Osteoblast (primary cell): ENCODE results near the gene PAPOLG. TPM values are rescaled to one million over a fixed set of nuclear protein-coding genes. Genes with fewer than 3 reads are reported as not detected.

Experiments used
- DNase-seq: peaks from one replicate; pipeline ENCODE4 v3.0.0; 2011; ENCODE audit warnings: low spot score, mixed read lengths; ENCODE audit not compliant: insufficient read length; ENCODE audit errors: missing footprints
- H2AFZ ChIP-seq: 2 replicates; pipeline ENCODE4 v1.6.0; 2011; ENCODE audit warnings: mild to moderate bottlenecking, low read length
- H3K27ac ChIP-seq: 2 replicates; pipeline ENCODE4 v1.5.1; 2011; ENCODE audit warnings: mild to moderate bottlenecking, low read depth, low read length, moderate library complexity
- H3K27me3 ChIP-seq: 2 replicates; pipeline ENCODE4 v1.6.0; 2012; ENCODE audit warnings: mild to moderate bottlenecking, control low read depth, inconsistent platforms, low read length, moderate library complexity; ENCODE audit not compliant: insufficient read depth
- H3K36me3 ChIP-seq: 2 replicates; pipeline ENCODE4 v1.5.1; 2011; ENCODE audit warnings: mild to moderate bottlenecking, low read length, control low read depth, moderate library complexity; ENCODE audit not compliant: insufficient read depth
- H3K4me1 ChIP-seq: 2 replicates; pipeline ENCODE4 v1.5.1; 2011; ENCODE audit warnings: mild to moderate bottlenecking, low read length, control low read depth, moderate library complexity; ENCODE audit not compliant: insufficient read depth
- H3K4me2 ChIP-seq: 2 replicates; pipeline ENCODE4 v1.6.0; 2011; ENCODE audit warnings: mild to moderate bottlenecking, low read length; ENCODE audit not compliant: insufficient read depth
- H3K4me3 ChIP-seq: fragments of 200-600 bp; sonication (generic); 3 replicates; pipeline ENCODE4 v1.5.1; 2012; ENCODE audit warnings: mild to moderate bottlenecking, low read length, inconsistent platforms; ENCODE audit not compliant: insufficient read depth
- H3K79me2 ChIP-seq: 2 replicates; pipeline ENCODE4 v1.6.0; 2012; ENCODE audit warnings: mild to moderate bottlenecking, low read length, control low read depth, inconsistent platforms; ENCODE audit not compliant: insufficient read depth
- H3K9me3 ChIP-seq: 2 replicates; pipeline ENCODE4 v1.5.1; 2011; ENCODE audit warnings: low read depth, low read length, control low read depth
- H4K20me1 ChIP-seq: 2 replicates; pipeline ENCODE4 v1.6.0; 2012; ENCODE audit warnings: mild to moderate bottlenecking, low read length, control low read depth; ENCODE audit not compliant: insufficient read depth
- total RNA-seq: library from RNA; depleted of rRNA; stranded (reverse); fragments of >200 nt; gene quantifications from 2 replicates; pipeline ENCODE4 v1.2.3, GENCODE V29; 2012
- TF ChIP-seq, protein P1 (sequence below): IDR thresholded peaks from 2 replicates; pipeline ENCODE4 v1.5.1; 2011; ENCODE audit warnings: mild to moderate bottlenecking, low read depth, low read length, moderate library complexity; ENCODE audit errors: extremely low read depth

PAPOLG gene
- total RNA-seq, 1 donor, result 19.9 TPM

DNA sequence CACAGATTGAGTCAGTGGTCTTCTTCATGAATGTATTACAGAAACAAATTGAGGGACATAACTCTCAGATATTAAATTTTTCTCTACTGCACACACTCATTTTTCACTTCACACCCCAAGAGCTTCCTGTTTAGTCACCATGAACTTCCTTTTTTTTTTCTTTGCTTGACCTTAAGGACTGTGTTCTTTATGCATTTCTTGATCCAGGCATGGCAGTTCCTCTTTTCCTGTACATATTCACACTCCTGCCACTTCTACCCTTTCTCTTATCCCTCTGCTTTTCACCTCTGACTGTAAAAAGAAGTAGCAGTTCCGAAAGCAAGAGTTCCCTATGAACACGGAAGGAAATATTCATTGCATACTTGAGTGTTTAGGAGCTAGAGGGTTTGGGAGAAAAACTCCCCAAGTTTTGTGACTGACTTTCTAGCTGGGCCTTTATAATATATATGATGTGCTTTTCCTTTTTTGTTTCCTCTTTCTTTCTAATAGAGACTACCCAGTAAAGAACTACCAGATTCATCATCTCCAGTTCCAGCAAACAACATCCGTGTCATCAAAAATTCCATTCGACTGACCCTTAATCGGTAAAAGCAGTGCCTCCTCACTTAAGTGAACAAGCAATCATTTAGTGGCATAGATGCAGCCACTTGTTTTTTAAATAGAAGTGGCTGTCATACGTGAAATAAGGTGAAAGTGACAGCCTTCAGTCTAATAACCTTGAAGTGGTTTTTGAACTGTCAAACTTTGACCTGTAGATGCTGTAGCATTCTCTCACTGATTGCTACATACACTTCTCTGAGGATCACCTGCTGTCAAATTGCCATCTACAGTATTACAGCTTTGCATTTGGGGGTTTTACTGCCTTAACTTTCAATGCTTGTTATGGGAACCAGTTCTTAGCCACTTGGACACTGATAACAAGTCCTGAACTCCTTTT is 40.8 kb downstream of the PAPOLG start:
- DNase-seq, result no peak
- Histone ChIP-seq H3K4me1 (no peaks in the 10 kb centered on the region), H4K20me1 (no peaks in the 10 kb centered on the region), H2AFZ (no peak overlapping the region), H3K4me2 (no peak overlapping the region), H3K27me3 (no peaks in the 10 kb centered on the region), H3K79me2 (no peaks in the 10 kb centered on the region), H3K4me3 (no peak overlapping the region), H3K36me3 (peaks cover 41% of the 10 kb centered on the region), H3K27ac (peak overlapping the region; percentile 19), H3K9me3 (no peaks in the 10 kb centered on the region)
- TF ChIP-seq, protein P1, sequence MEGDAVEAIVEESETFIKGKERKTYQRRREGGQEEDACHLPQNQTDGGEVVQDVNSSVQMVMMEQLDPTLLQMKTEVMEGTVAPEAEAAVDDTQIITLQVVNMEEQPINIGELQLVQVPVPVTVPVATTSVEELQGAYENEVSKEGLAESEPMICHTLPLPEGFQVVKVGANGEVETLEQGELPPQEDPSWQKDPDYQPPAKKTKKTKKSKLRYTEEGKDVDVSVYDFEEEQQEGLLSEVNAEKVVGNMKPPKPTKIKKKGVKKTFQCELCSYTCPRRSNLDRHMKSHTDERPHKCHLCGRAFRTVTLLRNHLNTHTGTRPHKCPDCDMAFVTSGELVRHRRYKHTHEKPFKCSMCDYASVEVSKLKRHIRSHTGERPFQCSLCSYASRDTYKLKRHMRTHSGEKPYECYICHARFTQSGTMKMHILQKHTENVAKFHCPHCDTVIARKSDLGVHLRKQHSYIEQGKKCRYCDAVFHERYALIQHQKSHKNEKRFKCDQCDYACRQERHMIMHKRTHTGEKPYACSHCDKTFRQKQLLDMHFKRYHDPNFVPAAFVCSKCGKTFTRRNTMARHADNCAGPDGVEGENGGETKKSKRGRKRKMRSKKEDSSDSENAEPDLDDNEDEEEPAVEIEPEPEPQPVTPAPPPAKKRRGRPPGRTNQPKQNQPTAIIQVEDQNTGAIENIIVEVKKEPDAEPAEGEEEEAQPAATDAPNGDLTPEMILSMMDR, result no peak

DNA sequence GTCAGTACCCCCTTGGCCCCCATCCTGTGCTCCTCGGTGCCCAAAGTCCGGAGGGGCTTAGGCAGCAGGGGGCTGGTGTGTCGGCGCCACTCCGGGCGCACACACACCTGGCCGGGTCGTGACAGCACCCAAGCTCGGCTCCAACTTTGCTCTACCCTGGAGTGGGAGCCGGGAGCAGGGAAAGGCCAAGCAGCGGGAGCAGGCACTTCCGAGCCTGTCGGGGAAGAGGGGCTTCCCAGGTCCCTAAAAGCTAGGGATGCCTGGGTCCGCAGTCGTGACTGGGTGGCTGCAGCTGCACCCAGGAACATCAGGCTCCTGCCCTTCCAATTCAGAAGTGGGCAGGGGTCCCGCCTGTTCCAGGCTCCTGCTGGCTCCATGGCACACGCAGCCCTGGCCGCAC is 48.4 kb downstream of the PAPOLG start:
- DNase-seq, result no peak
- peaks cover 9% of the 10 kb centered on the region for H3K4me1 ChIP-seq
- H4K20me1 ChIP-seq, result no peaks in the 10 kb centered on the region
- no peak overlapping the region for H2AFZ ChIP-seq
- no peak overlapping the region for H3K4me3 ChIP-seq
- H3K27me3 ChIP-seq, result no peaks in the 10 kb centered on the region
- H3K9me3 ChIP-seq, result no peaks in the 10 kb centered on the region
- TF ChIP-seq, protein P1, result no peak
- no peak overlapping the region for H3K4me2 ChIP-seq
- no peaks in the 10 kb centered on the region for H3K79me2 ChIP-seq
- no peak overlapping the region for H3K27ac ChIP-seq
- peaks cover 6% of the 10 kb centered on the region for H3K36me3 ChIP-seq

DNA sequence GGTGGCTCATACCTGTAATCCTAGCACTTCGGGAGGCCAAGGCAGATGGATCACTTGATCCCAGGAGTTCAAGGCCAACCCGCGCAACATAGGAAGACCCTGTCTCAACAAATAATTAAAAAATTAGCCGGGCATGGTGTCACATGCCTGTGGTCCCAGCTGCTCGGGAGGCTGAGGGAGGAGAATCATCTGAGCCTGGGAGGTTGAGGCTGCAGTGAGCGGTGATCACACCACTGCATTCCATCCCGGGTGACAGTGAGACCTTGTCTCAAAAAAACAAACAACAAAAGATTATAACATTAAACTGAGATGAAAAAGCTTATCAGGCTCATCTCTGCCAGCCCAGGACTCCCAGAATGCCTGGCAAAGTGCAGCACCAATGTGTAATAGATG is 50.5 kb downstream of the PAPOLG start:
- Histone ChIP-seq H3K4me2 (no peak overlapping the region), H3K27ac (no peak overlapping the region), H3K4me1 (peaks cover 9% of the 10 kb centered on the region), H3K4me3 (no peak overlapping the region), H3K79me2 (no peaks in the 10 kb centered on the region), H4K20me1 (no peaks in the 10 kb centered on the region), H3K27me3 (no peaks in the 10 kb centered on the region), H3K36me3 (peaks cover 6% of the 10 kb centered on the region), H2AFZ (peak overlapping the region; percentile 1), H3K9me3 (no peaks in the 10 kb centered on the region)
- TF ChIP-seq, protein P1, result no peak
- DNase-seq, result no peak

DNA sequence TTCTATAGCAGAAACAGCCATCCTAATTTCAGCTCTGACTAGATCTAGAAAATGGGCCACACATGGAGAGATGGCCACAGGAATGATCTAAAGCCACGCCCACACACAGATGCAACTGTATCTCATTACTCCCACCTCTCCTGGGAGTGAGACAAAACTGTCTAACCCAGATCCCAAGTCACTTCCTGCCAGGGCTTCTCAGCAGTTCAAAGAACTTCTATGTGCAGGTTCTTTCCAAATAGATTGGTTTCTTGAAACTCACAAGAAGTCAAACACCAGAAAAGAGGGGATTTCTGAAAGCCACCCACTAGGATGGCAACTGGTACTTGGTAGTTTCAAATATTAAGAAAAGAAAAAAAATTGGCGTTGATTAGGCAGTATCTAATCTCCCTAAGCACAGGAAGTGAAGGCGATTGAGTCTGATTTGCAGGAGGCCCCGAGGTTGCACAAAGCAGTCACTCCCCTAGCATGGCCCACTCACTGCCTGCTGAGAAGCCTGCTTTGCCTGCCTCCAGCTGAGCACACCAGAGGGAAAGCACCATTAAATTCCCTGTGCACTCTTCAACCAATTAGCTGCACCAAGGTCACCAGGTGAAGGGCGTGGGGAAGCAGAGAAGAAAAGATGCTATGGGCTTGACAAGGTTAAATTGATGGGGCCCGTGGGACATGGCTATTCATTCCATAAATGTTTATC is 51.1 kb downstream of the PAPOLG start:
- Histone ChIP-seq H3K79me2 (no peaks in the 10 kb centered on the region), H3K4me1 (peaks cover 9% of the 10 kb centered on the region), H4K20me1 (no peaks in the 10 kb centered on the region), H3K4me2 (no peak overlapping the region), H3K27ac (no peak overlapping the region), H3K27me3 (no peaks in the 10 kb centered on the region), H3K4me3 (no peak overlapping the region), H3K36me3 (peaks cover 5% of the 10 kb centered on the region), H3K9me3 (no peaks in the 10 kb centered on the region), H2AFZ (peak overlapping the region; percentile 1)
- DNase-seq, result peak; percentile 67
- TF ChIP-seq, protein P1, result no peak
